Activated T-helper 2 cell treated with anti-CD3 and anti-CD28 coated beads, Interferon-gamma antibody, Interleukin-2, Interleukin-4, amounts not matched to agents 10 μg/mL and 5 μg/mL and 100 μg/mL, durations not matched to agents 14 hours and 24 hours and 36 hours (primary cell): ENCODE results near the gene ABHD14A. TPM values are rescaled to one million over a fixed set of nuclear protein-coding genes. Genes with fewer than 3 reads are reported as not detected.

Experiments used
- DNase-seq: peaks from one replicate; pipeline ENCODE4 v3.0.0; 2021; ENCODE audit warnings: low spot score
- H3K27ac Mint-ChIP-seq: one replicate; pipeline ENCODE4 v1.8.0; 2021; ENCODE audit warnings: mixed read lengths
- H3K27me3 Mint-ChIP-seq: one replicate; pipeline ENCODE4 v1.8.0; 2021; ENCODE audit warnings: low read depth, mixed read lengths
- H3K36me3 Mint-ChIP-seq: one replicate; pipeline ENCODE4 v1.8.0; 2021; ENCODE audit warnings: low read depth, mixed read lengths
- H3K4me1 Mint-ChIP-seq: one replicate; pipeline ENCODE4 v1.8.0; 2021; ENCODE audit warnings: low read depth, mixed read lengths
- H3K4me3 Mint-ChIP-seq: one replicate; pipeline ENCODE4 v1.8.0; 2021; ENCODE audit warnings: low read depth, mild to moderate bottlenecking, moderate library complexity, mixed read lengths
- H3K9me3 Mint-ChIP-seq: one replicate; pipeline ENCODE4 v1.8.0; 2021; ENCODE audit warnings: mixed read lengths
- intact Hi-C: fragments of 100-400 bp; cut with micrococcal nuclease; formaldehyde crosslinking; loops from one replicate; pipeline ENCODE4 v1.15.1; 2023
- total RNA-seq: library from RNA; stranded (reverse); gene quantifications from 2 replicates; pipeline ENCODE4 v1.2.3, GENCODE V29; 2022

Gene ABHD14A
- total RNA-seq, 1 donor from 2014 or later: 13.5 TPM

GRCh38 chr3:51974277-51974962, 444 bp upstream of the ABHD14A start:
- Mint-ChIP-seq H3K27ac (peak overlapping the region; percentile 93), H3K27me3 (no peaks in the 10 kb centered on the region), H3K36me3 (peaks cover 3% of the 10 kb centered on the region), H3K4me3 (peak overlapping the region; percentile 90), H3K9me3 (no peaks in the 10 kb centered on the region), H3K4me1 (peaks cover 24% of the 10 kb centered on the region)
- DNase-seq: no peak
- intact Hi-C loops: loop anchor here (1.0 to 10.0 kb wide), 3 partner anchors 20 to 710 kb away; partner anchors contain the start of genes GNL3, PARP3, PBRM1 and RPL29

GRCh38 chr3:51975852-51976549, 1.1 kb downstream of the ABHD14A start:
- intact Hi-C loops: loop anchor here (1.0 to 10.0 kb wide), 3 partner anchors 7 to 709 kb away; partner anchors contain the start of genes ACY1, GNL3, PBRM1 and RPL29
- H3K36me3 Mint-ChIP-seq: peaks cover 5% of the 10 kb centered on the region

GRCh38 chr3:51977446-51978142, 2.7 kb downstream of the ABHD14A start:
- DNase-seq: no peak
- peaks cover 6% of the 10 kb centered on the region for H3K36me3 Mint-ChIP-seq
- H3K4me3 Mint-ChIP-seq: no peak overlapping the region
- H3K4me1 Mint-ChIP-seq: peaks cover 32% of the 10 kb centered on the region
- peak overlapping the region; percentile 74 for H3K27ac Mint-ChIP-seq
- intact Hi-C loops: loop anchor here (10.0 kb wide), 1 partner anchor 707 kb away; the partner anchor contains the start of genes GNL3 and PBRM1
- no peaks in the 10 kb centered on the region for H3K27me3 Mint-ChIP-seq
- H3K9me3 Mint-ChIP-seq: no peaks in the 10 kb centered on the region

More at GRCh38 chr3:51975852-51976549, 1.1 kb downstream of the ABHD14A start:
- H3K27ac Mint-ChIP-seq: peak overlapping the region; percentile 74
- H3K9me3 Mint-ChIP-seq: no peaks in the 10 kb centered on the region
- H3K27me3 Mint-ChIP-seq: no peaks in the 10 kb centered on the region
- peaks cover 24% of the 10 kb centered on the region for H3K4me1 Mint-ChIP-seq
- H3K4me3 Mint-ChIP-seq: peak overlapping the region; percentile 90
- no peak for DNase-seq

GRCh38 chr3:51978143-51978502, 3.3 kb downstream of the ABHD14A start:
- Mint-ChIP-seq H3K4me1 (peaks cover 34% of the 10 kb centered on the region), H3K9me3 (no peaks in the 10 kb centered on the region), H3K36me3 (peaks cover 6% of the 10 kb centered on the region), H3K27me3 (no peaks in the 10 kb centered on the region), H3K4me3 (no peak overlapping the region), H3K27ac (peak overlapping the region; percentile 74)
- no peak for DNase-seq
- intact Hi-C loops: loop anchor here (10.0 kb wide), 1 partner anchor 707 kb away; the partner anchor contains the start of genes GNL3 and PBRM1

- H3K4me1 Mint-ChIP-seq: peaks cover 28% of the 10 kb centered on the region
- no peak overlapping the region for H3K4me3 Mint-ChIP-seq
- no peaks in the 10 kb centered on the region for H3K9me3 Mint-ChIP-seq
- peaks cover 9% of the 10 kb centered on the region for H3K36me3 Mint-ChIP-seq
- no peak overlapping the region for H3K27ac Mint-ChIP-seq
- no peak for DNase-seq
- intact Hi-C loops: no loop called here
- no peaks in the 10 kb centered on the region for H3K27me3 Mint-ChIP-seq
Observed at GRCh38 chr3:51980253-51980652, 5.4 kb downstream of the ABHD14A start.

- H3K9me3 Mint-ChIP-seq: no peaks in the 10 kb centered on the region
- H3K36me3 Mint-ChIP-seq: peaks cover 9% of the 10 kb centered on the region
- intact Hi-C loops: no loop called here
- DNase-seq: no peak
- H3K27ac Mint-ChIP-seq: peak overlapping the region; percentile 94
- H3K4me3 Mint-ChIP-seq: peak overlapping the region; percentile 94
- H3K4me1 Mint-ChIP-seq: peaks cover 15% of the 10 kb centered on the region
- no peaks in the 10 kb centered on the region for H3K27me3 Mint-ChIP-seq
Observed at GRCh38 chr3:51982352-51982837, 7.5 kb downstream of the ABHD14A start.

- Mint-ChIP-seq H3K36me3 (peaks cover 9% of the 10 kb centered on the region), H3K4me3 (peak within 1 kb of the TSS; percentile 94), H3K27me3 (no peaks in the 10 kb centered on the region), H3K27ac (peak within 1 kb of the TSS; percentile 94), H3K9me3 (no peaks in the 10 kb centered on the region), H3K4me1 (peaks cover 14% of the 10 kb centered on the region)
- DNase-seq: peak; percentile 73
- intact Hi-C loops: loop anchor here (1.0 kb wide), 3 partner anchors 8 to 41 kb away; partner anchors contain the start of genes ABHD14A, PARP3 and RPL29
Observed at GRCh38 chr3:51982838-51983577, 8.1 kb downstream of the ABHD14A start, which contains the start of gene ACY1. Gene ACY1, plus strand, starts transcription at chr3:51983535. Its CDS starts 530 bp downstream, at chr3:51984065.

- Mint-ChIP-seq H3K27me3 (no peaks in the 10 kb centered on the region), H3K4me1 (peaks cover 14% of the 10 kb centered on the region), H3K9me3 (no peaks in the 10 kb centered on the region), H3K27ac (peak overlapping the region; percentile 94), H3K4me3 (peak overlapping the region; percentile 94), H3K36me3 (peaks cover 9% of the 10 kb centered on the region)
- DNase-seq: no peak
- intact Hi-C loops: loop anchor here (1.0 kb wide), 3 partner anchors 8 to 41 kb away; partner anchors contain the start of genes ABHD14A, PARP3 and RPL29
Observed at GRCh38 chr3:51983578-51984268, 8.9 kb downstream of the ABHD14A start.

GRCh38 chr3:51984269-51984647, 9.4 kb downstream of the ABHD14A start:
- Mint-ChIP-seq H3K9me3 (no peaks in the 10 kb centered on the region), H3K27ac (peak overlapping the region; percentile 72), H3K4me1 (peaks cover 14% of the 10 kb centered on the region), H3K36me3 (peaks cover 9% of the 10 kb centered on the region), H3K27me3 (no peaks in the 10 kb centered on the region), H3K4me3 (peak overlapping the region; percentile 94)
- no peak for DNase-seq
- intact Hi-C loops: no loop called here

- H3K36me3 Mint-ChIP-seq: peaks cover 9% of the 10 kb centered on the region
- intact Hi-C loops: no loop called here
- peak overlapping the region; percentile 63 for H3K4me3 Mint-ChIP-seq
- no peaks in the 10 kb centered on the region for H3K9me3 Mint-ChIP-seq
- H3K4me1 Mint-ChIP-seq: peaks cover 14% of the 10 kb centered on the region
- no peak for DNase-seq
- peak overlapping the region; percentile 75 for H3K27ac Mint-ChIP-seq
- no peaks in the 10 kb centered on the region for H3K27me3 Mint-ChIP-seq
Observed at GRCh38 chr3:51985063-51985462, 10.2 kb downstream of the ABHD14A start.

- intact Hi-C loops: no loop called here
- DNase-seq: no peak
- Mint-ChIP-seq H3K36me3 (peaks cover 8% of the 10 kb centered on the region), H3K27ac (no peak overlapping the region), H3K9me3 (no peaks in the 10 kb centered on the region), H3K4me1 (peaks cover 16% of the 10 kb centered on the region), H3K4me3 (no peak overlapping the region), H3K27me3 (no peaks in the 10 kb centered on the region)
Observed at GRCh38 chr3:51986010-51986947, 11.4 kb downstream of the ABHD14A start.
